HG03175 (cell line): ENCODE data around the gene SFN.
"Not testable (repeated sequence)": the region's sequence is repeated elsewhere in the genome, so short reads cannot be mapped to it uniquely, and the experiment has no call there.

Experiments used
- ATAC-seq: cut with Tn5 transposase; IDR thresholded peaks from one replicate; pipeline ENCODE4 v1.9.1; 2021; ENCODE audit warnings: mild to moderate bottlenecking, moderate library complexity; ENCODE audit not compliant: unreplicated experiment

SFN gene

DNA sequence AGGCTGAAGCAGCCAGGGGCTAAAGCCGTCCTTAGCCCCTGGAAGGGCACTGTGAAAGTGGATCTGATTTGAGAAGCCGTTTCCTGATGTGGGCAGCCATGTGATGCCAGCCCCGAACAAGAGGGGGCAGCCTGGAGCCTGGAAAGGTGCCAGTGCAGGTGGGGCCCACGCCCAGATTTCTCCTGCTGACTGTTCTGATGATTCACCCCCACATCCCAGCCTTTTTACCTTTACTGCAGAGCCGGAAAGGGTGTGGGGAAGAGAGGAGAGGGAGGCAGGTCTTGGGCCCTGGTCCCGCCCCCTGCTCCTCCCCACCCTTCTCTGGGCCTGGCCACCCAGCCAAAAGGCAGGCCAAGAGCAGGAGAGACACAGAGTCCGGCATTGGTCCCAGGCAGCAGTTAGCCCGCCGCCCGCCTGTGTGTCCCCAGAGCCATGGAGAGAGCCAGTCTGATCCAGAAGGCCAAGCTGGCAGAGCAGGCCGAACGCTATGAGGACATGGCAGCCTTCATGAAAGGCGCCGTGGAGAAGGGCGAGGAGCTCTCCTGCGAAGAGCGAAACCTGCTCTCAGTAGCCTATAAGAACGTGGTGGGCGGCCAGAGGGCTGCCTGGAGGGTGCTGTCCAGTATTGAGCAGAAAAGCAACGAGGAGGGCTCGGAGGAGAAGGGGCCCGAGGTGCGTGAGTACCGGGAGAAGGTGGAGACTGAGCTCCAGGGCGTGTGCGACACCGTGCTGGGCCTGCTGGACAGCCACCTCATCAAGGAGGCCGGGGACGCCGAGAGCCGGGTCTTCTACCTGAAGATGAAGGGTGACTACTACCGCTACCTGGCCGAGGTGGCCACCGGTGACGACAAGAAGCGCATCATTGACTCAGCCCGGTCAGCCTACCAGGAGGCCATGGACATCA lies at the start of gene SFN:
Gene SFN (plus strand): TSS at position 369 of the 904 bp plus-strand sequence. CDS start 64 bp downstream, at position 433.
- ATAC-seq, result no peak

GRCh38 chr1:26814377-26814776 lies 48.6 kb upstream of the SFN start:
- no peak for ATAC-seq

GRCh38 chr1:26814893-26815292 lies 48.1 kb upstream of the SFN start:
- ATAC-seq, result no peak

- peak; percentile 91 for ATAC-seq
Observed at GRCh38 chr1:26820784-26821269, 42.1 kb upstream of the SFN start.

DNA sequence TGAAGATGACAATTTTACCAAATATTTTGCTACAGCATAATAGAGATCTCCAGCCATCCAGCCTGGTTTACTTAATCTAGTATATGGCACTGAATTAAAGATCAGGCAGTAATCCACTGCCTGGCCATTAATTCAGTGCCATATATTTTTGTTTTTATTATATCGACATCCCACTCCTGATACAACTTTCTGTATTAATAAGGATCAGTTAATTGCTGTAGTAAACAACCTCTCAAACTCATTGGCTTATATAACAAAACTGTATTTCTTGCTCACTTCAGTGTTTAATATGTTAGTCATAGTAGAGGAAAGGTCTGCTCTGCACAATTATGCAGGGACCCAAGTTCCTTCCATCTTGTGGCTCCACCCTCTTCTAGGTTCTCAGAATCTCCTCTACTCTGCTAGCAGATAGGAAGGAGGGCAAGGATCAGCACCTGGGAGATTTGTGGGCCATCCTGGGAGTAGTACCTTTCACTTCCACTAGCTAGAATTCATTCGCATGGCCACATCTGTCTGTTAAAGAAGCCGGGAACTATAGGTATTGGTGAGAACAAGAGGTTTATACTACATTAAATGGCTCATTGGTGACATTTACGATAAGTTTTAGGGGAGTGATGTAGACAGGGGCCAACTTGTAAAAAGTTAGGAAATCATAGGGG lies 40.1 kb upstream of the SFN start:
- ATAC-seq, result no peak

- no peak for ATAC-seq
Observed at GRCh38 chr1:26824731-26825130, 38.2 kb upstream of the SFN start.

DNA sequence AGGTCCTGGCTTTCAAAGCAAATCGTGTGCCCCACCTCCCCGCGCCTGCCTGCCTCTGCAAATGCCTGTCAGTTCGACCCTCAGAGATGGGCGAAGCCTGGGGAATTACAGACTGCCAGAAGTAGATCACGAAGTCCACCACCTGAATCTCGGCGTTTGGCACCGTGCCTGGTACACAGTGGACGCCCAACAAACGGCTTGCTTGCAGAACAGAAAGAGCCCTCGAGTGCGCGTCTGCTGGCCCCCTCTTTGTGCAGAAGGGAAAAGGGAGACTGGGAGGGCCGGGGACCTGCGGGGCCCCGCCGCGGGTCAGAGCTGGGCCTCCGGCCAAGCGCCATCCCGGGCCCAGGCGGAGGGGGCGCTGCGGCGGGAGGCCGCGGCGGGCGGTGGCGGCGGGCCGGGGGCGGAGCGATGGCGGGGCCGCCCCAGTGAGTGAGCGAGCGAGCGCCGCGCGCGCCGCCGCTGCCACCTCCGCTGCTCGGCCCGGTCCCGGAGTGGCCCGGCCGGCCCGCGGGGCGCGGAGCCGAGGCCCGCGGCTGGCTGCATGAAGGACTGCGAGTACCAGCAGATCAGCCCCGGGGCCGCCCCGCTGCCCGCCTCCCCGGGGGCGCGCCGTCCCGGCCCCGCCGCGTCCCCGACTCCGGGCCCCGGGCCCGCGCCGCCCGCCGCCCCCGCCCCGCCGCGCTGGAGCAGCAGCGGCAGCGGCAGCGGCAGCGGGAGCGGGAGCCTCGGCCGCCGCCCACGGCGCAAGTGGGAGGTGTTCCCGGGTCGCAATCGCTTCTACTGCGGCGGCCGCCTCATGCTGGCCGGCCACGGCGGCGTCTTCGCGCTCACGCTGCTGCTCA lies 36.5 kb upstream of the SFN start, which contains the start of gene ZDHHC18:
Gene ZDHHC18 (plus strand): TSS at position 428 of the 845 bp plus-strand sequence. CDS start 117 bp downstream, at position 545.
- ATAC-seq, result peak; percentile 79

DNA sequence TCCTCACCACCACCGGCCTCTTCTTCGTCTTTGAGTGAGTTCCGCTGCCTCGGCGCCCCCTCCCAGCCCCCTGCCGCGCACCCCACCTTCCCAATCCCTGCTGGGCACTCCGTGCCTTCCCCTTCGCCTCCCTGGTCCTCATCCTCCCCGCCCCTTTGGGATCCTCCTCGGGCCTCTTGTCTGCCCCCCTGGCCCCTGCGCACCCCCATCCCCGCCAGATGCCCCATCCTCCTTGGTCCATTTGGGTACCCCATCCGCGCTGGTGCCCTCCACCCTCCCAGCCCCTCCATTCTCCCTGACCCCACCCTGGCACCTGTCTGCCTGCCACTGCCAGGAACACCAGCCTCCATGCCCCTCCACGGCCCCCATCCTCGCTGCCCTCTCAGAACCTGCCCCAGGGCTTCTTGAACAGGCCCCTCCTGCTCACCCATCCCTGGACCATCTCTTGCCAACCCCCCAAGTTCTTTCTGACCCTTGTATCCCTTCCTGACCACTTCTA lies 35.8 kb upstream of the SFN start:
- ATAC-seq, result no peak

GRCh38 chr1:26827663-26828062 lies 35.3 kb upstream of the SFN start:
- ATAC-seq, result no peak

DNA sequence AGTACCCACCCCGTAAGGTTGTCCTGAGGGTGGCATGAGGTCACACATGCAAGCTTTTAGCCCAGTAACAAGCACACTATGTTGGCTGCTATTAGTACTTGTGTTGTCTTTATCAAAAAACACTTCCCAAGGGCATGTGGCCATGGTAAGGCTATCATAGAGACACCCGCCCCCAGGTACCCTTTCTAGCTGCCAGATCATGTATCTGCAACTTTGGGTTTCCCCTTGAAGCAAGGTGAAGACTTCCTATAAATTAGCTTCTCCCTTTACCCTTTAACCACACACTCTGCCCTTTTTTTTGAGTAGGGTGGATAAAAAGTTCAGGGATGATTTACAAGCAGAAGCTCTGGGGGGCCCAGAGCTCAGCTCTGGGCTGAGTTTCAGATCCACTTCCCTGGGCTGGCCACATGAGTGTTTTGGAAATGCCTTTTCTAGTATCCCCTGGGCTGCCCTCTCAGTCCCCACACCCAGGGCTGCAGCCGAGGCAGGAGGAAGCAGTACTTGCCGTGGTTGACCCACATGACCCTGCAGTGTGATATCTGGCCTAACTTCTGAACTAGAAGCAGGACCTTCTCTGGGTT lies 34.4 kb upstream of the SFN start:
- no peak for ATAC-seq

- ATAC-seq, result no peak
Observed at GRCh38 chr1:26829184-26829911, 33.6 kb upstream of the SFN start.

DNA sequence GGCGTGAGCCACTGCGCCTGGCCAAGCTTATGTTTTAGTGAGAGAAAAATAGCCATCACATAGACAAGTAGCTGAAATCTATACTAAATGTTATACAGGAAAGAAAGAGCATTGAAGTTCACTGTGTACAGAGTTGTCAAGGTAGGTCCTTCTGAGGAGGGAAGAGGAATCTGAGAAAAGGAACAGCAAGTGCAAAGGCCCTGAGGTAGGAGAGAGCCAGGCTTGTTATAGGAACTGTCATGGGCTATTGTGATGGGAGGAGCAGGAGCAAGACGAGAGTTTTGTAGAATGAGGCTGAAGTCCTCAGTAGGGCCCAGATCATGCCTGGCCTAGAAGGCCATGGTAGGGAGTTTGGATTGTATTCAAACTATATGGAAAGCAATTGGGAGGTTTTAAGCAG lies 31.9 kb upstream of the SFN start:
- ATAC-seq, result no peak

GRCh38 chr1:26831546-26832248 lies 31.3 kb upstream of the SFN start:
- ATAC-seq, result no peak

- no peak for ATAC-seq
Observed at GRCh38 chr1:26832249-26832960, 30.5 kb upstream of the SFN start.

- peak; percentile 81 for ATAC-seq
Observed at GRCh38 chr1:26833432-26834405, 29.2 kb upstream of the SFN start.

- not testable (repeated sequence) for ATAC-seq
Observed at GRCh38 chr1:26837665-26838064, 25.3 kb upstream of the SFN start.
